GM12891 (cell line): Measurements from ENCODE around the gene SULF2.

ENCODE experiments used
- PAX5 ChIP-seq: IDR thresholded peaks from 2 replicates; pipeline ENCODE4 v1.6.1; 2011; ENCODE audit warnings: low read length, moderate library complexity, mild to moderate bottlenecking; ENCODE audit not compliant: insufficient read depth, severe bottlenecking
- POLR2A ChIP-seq: IDR thresholded peaks from 2 replicates; pipeline ENCODE4 v1.6.1; 2011; ENCODE audit warnings: low read depth, low read length, control low read depth
- POLR2AphosphoS5 ChIP-seq: IDR thresholded peaks from 2 replicates; pipeline ENCODE4 v1.6.1; 2011; ENCODE audit warnings: low read depth, low read length, control low read depth
- POU2F2 ChIP-seq: IDR thresholded peaks from 2 replicates; pipeline ENCODE4 v1.6.1; 2011; ENCODE audit warnings: low read depth, mild to moderate bottlenecking, control low read depth, low read length, moderate library complexity
- SPI1 ChIP-seq: IDR thresholded peaks from 2 replicates; pipeline ENCODE4 v1.6.1; 2011; ENCODE audit warnings: low read depth, low read length, control low read depth
- TAF1 ChIP-seq: IDR thresholded peaks from 2 replicates; pipeline ENCODE4 v1.6.1; 2011; ENCODE audit warnings: low read depth, low read length, control low read depth

DNA sequence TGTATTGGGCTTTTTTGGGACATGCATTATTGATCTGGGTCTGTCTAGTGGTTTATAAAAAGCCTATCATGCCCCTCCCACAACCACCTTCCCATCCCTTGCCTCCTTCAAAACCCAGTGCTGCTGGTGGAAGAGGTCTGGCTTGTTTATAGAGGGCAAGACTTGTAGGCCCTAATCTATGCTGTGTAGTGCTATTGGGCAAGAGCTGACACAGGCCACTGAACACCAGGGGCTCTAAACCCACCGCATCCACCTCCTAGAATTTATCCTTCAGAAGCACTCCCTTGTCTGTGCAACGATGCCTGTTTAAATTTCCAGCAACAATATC, 30.9 kb downstream of the SULF2 start:
- TF ChIP-seq POLR2AphosphoS5 (no peak), PAX5 (no peak), POLR2A (no peak), SPI1 (no peak), TAF1 (no peak), POU2F2 (no peak)
